ENCODE data around the gene SERPINI2.

Gene SERPINI2

DNA sequence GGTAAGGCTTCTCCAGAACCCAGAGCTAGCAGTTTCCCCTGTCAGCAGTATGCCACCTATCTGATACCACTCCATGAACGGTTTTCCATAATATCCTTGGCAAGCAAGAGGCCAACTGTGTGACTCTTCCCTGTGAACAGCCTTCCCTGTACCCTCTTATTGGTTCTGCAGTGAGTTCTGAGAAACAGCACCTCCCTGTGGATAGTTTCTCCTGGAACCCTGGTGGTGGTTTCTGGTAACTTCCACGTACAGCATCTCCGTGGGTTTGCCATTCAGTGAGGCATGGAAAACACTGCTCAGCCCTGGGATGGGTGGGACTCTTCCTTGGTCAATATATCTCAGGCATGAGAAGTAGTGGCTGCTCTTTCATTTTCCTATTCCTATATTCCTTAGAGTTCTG is 19.4 kb upstream of the SERPINI2 start:
- TF ChIP-seq, protein P1, sequence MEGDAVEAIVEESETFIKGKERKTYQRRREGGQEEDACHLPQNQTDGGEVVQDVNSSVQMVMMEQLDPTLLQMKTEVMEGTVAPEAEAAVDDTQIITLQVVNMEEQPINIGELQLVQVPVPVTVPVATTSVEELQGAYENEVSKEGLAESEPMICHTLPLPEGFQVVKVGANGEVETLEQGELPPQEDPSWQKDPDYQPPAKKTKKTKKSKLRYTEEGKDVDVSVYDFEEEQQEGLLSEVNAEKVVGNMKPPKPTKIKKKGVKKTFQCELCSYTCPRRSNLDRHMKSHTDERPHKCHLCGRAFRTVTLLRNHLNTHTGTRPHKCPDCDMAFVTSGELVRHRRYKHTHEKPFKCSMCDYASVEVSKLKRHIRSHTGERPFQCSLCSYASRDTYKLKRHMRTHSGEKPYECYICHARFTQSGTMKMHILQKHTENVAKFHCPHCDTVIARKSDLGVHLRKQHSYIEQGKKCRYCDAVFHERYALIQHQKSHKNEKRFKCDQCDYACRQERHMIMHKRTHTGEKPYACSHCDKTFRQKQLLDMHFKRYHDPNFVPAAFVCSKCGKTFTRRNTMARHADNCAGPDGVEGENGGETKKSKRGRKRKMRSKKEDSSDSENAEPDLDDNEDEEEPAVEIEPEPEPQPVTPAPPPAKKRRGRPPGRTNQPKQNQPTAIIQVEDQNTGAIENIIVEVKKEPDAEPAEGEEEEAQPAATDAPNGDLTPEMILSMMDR (IDR thresholded peaks at IDR 0.05; ENCODE audit: borderline replicate concordance, insufficient read depth, low read depth, low read length), result peak; percentile 50; the same call in 1 of the 2 replicates

DNA sequence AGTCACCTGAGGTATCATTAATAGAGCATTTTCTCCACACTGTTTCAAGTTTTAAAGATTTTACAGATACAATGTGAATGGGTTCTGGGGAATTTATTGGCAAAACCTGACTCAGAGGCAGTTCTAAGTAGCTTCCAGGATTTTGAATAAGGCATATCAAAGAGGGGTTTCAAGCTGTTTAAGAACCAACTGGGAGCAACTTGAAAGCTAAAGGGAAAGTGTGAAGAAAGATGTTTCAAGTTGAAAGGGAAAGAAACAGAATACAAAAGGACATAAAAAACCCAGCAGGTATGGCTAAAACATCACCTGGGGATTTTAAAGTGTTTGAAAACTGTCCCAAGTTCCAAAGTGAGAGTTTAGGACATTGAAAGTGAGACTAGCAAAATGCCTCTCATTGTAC is 17.8 kb upstream of the SERPINI2 start:
- H3K4me3 ChIP-seq (ENCODE audit: low read depth, low read length), result no peak overlapping the region
- TF ChIP-seq, protein P1 (IDR thresholded peaks at IDR 0.05; ENCODE audit: borderline replicate concordance, insufficient read depth, low read depth, low read length), result no peak

More for the DNA sequence above, 19.4 kb upstream of the SERPINI2 start:
- no peak overlapping the region for H3K4me3 ChIP-seq (ENCODE audit: low read depth, low read length)

DNA sequence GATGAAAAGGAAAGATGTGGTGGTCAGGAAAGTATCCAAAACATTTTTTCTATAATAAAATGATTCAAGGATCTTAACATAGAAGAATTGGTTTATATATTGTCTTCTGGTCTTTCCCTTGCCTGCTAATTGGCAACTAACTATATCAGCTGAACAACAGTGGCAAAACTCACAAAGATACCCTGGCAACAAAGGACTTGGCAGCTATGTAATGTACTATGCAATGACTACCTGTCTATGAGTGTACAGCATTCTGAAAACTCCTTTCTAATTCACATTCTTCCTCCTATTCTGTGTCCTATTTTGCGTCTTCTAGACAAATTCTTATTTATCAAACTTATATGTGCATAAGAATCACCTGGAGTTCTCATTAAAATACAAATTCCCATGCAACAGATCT is 15.7 kb upstream of the SERPINI2 start:
- no peak overlapping the region for H3K4me3 ChIP-seq (ENCODE audit: low read depth, low read length)

DNA sequence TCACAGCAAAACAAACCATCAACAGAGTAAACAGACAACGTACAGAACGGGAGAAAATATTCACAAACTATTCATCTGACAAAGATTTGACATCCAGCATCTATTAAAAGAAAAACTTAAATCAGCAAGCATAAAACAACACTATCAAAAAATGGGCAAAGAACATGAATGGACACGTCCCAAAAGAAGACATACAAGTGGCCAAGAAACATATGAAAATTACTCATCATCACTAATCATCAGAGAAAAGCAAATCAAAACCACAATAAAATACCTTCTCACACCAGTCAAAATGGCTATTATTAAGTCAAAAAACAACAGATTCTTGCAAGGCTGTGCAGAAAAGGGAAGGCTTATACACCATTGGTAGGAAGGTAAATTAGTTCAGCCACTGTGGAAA is 13.7 kb upstream of the SERPINI2 start:
- TF ChIP-seq, protein P1 (IDR thresholded peaks at IDR 0.05; ENCODE audit: borderline replicate concordance, insufficient read depth, low read depth, low read length), result no peak
- no peak overlapping the region for H3K4me3 ChIP-seq (ENCODE audit: low read depth, low read length)

More for the DNA sequence above, 15.7 kb upstream of the SERPINI2 start:
- TF ChIP-seq, protein P1 (IDR thresholded peaks at IDR 0.05; ENCODE audit: borderline replicate concordance, insufficient read depth, low read depth, low read length), result no peak

DNA sequence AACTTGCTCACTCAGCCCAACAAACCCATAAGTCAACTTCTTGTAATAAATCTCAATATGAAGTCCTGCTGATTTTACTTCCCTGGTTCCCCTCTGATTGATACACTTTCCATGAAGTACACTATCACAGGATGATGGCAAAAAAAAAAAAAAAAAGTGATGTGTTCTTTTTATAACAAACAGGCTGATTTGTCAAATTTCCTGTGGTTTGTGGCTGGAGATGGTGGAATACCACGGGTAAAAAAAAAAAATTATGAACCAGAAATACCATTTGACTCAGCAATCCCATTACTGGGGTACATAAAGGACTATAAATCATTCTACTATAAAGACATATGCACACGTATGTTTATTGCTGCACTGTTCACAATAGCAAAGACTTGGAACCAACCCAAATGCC is 10.7 kb upstream of the SERPINI2 start:
- TF ChIP-seq, protein P1 (IDR thresholded peaks at IDR 0.05; ENCODE audit: borderline replicate concordance, insufficient read depth, low read depth, low read length), result no peak
- no peak overlapping the region for H3K4me3 ChIP-seq (ENCODE audit: low read depth, low read length)

DNA sequence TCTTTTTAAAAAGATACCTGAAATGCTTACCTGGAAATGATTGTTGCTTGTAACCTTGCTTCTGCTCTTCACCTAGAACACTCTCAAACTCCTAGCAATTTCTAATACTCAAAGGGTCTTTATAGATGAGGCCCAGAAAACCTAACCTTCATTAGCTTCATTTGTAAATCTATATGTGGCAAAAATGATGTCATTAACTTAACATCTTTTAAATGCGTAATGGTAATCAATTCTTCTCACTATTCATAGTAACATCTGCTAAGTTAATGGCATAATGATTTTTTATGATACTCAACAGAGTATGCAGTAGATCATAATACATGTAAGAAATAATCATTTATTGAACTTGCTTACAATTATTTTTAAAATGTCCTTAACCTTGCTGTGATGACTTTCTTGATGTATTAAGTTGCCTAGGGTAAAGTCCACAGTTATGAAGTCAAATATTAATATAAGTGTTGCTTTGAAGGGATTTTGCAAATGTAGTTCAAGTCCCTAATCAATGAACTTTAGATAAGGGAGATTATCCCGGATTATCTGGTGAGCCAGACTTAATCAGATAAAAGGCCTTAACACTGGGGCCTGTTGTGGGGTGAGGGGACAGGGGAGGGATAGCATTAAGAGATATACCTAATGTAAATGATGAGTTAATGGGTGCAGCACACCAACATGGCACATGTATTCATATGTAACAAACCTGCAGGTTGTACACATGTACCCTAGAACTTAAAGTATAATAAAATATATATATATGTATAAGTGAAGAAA is 10.1 kb upstream of the SERPINI2 start:
- TF ChIP-seq, protein P1 (IDR thresholded peaks at IDR 0.05; ENCODE audit: borderline replicate concordance, insufficient read depth, low read depth, low read length), result no peak
- no peak overlapping the region for H3K4me3 ChIP-seq (ENCODE audit: low read depth, low read length)

DNA sequence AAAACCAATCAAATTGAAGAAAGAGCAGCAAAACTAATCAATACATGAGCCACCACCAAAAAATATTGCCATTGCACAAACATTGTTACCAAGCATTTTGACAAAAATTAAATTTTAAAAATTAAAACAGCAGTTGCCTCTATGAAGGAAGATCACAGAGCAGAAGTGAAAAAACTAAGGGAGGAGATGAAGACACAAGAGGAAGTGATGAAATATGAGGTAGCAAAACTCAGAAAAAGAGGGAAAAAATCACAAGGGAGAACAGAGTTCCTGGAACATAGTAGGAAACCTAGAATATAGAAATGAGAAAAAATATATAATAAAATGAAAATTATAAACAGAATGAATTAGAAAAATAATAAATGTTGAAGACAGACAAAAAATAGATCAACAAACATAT is 7.3 kb upstream of the SERPINI2 start:
- no peak overlapping the region for H3K4me3 ChIP-seq (ENCODE audit: low read depth, low read length)
- TF ChIP-seq, protein P1 (IDR thresholded peaks at IDR 0.05; ENCODE audit: borderline replicate concordance, insufficient read depth, low read depth, low read length), result no peak
